ENCODE data around the gene ANTXR1.
"Not testable (repeated sequence)": the region's sequence is repeated elsewhere in the genome, so short reads cannot be mapped to it uniquely, and the experiment has no call there.

The ANTXR1 gene

DNA sequence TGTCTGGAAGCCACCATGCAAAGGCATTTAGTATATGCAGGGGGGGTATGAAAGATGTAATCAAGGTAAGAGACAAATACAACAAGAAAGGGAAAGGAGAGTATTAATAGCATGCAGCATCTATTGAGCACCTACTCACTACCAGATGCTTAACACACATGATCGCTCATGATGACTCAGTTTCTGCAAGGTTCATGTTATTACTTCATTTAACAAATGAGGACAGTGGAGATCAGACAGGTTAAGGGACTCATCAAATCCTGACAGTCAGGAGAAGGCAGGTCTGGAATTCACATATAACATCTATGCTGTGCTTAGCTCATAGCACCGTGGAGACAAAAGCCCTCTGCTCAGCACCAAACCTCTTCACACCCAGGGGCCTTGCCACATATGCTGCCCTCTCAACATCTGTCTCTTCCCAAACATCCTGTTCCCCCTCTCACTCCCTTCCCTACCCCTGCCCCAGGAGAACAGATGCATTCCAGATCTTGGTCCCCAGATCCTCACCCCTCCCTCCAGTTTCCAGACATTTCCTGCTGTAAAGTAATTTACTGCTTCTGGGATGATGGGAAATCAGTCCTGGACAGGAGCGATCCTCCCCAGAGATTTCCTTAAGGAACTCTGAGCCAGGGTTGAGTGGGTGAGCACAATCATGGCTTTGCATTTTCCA lies 155.3 kb downstream of the ANTXR1 start:
- DNase-seq: no peak

DNA sequence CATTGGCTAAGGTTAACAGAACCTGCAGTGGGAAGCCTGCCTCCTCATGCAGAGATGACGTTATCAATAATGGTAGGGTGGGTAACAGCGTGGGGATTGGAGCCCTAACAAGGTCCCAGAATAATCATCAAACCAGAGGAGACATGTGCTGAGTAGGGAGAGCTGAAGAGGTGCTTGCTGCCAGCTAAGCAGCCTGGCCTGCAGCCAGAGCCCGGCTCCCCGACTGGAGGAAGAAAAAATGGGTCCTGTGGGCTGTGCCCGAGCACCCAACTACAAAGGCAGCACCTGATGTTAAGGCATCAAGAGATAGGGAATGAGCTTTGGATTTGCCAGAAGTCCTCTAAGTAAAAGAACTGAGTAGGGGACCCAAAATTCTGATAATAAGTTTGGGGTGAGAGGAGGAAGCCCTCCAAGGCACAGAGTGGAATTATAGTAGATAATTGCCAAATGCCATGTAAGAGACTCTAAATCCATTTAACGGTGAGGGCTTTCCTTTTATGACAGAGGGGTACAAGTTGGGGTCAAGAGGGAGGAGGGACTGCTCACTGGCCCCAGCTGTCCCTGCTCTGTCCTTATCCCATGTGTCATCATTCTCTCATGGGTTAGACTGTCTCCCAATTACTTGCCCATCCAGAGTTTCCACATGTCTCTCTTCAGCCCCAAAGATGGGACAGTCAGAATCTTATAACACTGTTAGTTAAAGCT lies 156.1 kb downstream of the ANTXR1 start:
- DNase-seq: no peak

DNA sequence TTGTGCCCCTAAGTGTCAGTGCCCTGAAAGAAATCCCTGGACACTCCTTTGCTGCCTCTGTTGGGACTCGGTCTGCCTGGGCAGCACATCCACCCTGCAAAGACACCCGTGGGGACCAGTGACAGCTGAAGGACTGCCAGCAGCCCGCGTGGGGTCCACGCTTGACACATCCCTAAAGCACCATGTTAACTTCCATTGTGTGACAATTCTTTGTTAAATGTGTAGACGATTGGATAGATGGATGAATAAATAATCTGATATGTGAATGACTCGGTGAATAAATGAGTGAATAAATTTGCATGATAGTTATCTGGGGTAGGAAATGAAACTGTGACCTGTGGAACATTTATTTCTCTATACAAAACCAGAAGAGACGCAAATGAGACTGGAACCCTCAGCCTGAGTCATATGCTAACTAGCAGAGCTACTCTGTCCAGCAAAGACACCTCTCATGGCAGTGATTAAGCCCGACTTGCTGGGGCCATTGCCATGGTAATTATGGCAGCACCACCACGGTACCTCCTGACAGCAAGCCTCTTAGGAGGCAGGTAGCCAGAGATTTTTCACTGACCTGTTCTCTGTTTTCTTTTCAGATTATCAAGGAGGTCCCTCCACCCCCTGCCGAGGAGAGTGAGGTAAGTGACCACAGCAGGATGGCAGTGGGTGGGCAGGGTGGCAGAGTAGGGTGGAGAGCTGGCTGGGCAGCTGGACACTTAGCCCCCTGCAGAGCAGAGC lies 156.8 kb downstream of the ANTXR1 start:
- no peak for DNase-seq

GRCh38 chr2:69170661-69171060 lies 157.7 kb downstream of the ANTXR1 start:
- no peak for DNase-seq

DNA sequence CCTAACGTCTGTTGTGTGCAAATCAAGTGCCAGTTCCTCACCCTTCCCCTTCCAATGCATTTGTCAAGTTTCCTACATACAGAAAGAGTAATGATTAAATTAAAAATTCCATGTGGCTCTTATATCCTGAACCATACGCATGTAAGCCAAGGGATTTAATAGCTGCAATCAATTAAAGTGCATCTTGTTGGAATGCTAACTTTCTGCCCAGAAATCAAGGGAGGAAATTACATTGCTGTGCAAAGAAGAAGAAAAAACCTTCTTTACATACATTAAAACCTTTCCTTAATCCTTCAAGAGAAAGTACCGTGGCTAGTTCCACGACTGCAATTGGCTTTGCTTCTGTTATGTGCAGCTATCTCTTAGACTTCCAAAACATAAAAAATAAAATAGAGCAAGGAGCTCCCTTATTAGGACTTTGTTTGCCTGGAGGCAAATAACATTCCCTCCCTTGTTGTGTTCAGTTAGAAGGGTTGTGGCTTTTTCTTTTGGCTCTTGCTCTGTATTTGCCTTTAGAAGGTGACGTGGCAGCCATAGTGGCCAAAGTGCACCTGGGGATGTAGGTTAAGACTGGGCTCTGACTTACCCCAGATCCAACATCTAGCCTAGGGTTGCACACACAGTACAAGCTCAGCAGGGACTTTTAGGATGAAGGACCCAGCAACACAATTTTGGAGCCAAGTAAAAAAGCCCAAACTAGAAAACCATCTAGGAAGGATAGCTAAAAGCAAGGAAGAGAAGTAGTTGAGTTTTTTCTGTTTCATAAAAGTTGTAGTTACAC lies 158.3 kb downstream of the ANTXR1 start:
- no peak for DNase-seq

- no peak for DNase-seq
Observed at GRCh38 chr2:69171897-69172525, 159.0 kb downstream of the ANTXR1 start.

DNA sequence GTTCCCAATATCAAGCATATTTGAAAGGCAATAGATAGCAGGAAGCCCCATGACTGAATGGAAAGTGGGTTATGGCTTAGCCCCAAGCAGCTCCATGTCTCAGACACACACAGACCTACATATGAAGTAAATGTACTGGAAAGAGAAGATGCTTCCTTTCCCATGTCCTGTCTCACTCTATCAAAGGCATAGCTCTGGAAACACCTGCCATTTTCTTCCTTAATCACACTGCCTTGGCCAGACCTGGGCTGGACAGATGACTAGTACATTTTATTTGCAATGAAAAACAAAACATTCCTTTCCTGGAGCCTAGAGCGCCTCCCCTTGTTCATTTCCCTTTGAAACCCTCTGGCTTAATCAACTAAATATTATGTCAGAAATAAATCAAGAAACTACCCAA lies 160.7 kb downstream of the ANTXR1 start:
- DNase-seq: no peak

DNA sequence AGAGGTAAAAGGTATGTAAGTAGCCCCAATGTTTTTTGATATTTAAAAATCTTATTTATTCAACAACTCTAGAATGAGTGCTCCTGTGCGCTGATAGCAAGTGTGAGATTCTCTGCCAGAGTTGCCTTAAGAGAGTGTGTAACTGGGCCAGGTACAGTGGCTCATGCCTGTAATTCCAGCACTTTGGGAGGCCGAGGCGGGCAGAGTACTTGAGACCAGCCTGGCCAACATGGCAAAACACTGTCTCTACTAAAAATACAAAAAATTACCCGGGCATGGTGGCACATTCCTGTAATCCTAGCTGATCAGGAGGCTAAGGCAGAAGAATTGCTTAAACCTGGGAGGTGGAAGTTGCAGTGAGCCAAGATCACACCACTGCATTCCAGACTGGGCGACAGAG lies 161.2 kb downstream of the ANTXR1 start:
- DNase-seq: not testable (repeated sequence)

DNA sequence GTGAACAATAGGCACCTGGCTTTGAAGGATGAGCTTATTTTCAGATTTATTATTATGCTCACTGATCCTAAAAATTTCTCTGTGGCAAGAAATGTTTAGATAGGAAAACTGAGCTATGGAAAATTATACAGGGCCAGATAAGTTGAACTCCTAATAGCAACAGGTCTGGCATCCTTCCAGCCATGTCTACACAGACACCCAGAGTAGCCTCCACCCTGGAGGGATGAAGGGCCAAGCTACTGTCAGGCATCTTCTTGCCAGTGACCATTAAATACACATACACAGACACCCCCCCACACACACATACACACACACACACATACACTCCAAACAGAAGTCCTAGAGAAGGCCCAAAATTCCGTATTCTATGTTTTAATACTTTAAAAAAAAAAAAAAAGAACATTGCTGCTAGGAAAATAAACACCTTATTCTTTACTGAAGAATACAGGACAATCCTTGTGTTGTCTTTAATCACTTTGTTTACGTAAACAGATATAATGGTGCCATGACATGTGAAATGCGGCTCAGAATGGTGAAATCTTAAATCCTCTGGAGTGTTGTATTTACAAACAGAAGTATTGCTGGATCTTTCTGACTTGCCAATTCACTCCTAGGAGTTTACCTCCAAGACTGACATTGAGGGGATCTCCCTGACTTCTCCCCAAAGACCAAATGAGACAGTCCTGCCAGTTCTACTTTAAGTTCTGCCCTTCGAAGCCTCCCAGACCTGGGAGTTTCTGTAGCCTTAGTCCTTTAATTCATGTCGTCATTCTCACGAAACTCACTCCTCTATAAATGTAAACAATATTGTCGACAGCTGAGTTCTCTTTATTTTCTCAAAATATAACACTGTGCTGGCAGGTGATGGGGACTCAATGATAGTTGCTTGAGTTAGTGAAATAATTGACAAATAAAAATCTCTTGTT lies 163.1 kb downstream of the ANTXR1 start:
- DNase-seq: no peak

DNA sequence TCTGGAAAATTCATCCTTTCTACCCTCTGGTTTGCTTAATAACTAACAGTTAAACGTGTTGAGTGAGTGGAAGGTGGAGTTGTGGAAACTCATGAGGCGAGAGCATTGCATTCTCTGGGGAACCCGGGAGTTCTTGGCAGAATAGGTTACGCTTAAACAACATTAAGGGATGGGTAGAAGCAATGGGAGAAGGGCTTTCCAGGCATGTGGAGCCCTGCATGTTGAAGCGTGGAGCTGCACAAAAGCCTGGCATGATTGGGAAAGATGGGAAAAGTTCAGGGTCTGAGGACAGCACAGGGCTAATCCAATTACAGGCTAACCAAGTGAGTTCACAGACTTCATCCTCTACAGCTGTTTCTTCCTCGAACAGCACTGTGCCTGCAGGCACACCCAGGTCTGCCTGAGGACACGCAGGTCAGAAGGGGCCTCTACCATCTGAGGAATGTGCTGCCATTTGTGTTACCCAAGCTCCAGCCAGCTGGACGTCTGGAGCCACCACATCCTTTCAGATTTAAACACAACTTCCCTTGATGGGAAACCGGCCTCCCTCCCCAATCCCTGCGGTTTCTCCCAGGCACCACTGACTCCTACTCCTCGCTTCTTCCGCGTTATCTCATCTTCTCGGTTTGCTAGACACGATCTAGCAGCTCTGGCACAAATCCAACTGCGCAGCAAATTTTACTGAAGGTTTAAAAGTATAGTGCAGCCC lies 164.2 kb downstream of the ANTXR1 start:
- DNase-seq: no peak

GRCh38 chr2:69177785-69178636 lies 165.0 kb downstream of the ANTXR1 start:
- DNase-seq: no peak

GRCh38 chr2:69178756-69179155 lies 165.8 kb downstream of the ANTXR1 start:
- no peak for DNase-seq

GRCh38 chr2:69180227-69180626 lies 167.2 kb downstream of the ANTXR1 start:
- DNase-seq: no peak

GRCh38 chr2:69180974-69181373 lies 168.0 kb downstream of the ANTXR1 start:
- no peak for DNase-seq

DNA sequence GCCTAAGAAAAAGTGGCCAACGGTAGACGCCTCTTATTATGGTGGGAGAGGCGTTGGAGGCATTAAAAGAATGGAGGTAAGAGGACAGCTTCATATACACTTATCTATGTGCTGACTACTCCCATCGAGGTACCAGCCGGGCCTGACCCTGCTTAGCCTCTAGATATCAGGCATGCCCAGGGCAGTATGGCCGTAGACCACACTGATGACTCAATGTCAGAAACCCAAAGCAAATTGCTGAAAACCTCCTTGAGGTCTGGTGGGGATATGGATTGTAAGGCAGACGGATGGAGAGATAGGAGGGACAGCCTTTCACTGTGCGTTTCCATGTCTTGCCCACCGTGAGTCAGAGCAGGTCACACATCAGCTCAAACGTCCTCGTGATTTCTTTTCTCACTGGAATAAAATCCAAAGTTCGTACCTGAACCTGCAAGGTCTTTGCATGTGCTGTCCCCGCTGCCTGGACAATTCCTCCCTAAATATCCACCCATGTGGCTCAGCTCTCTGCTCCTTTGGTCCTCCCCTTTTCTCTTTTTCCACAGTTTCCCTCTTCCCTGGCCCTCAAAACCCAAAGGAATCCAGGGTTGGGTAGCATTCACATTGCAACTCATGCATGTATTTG lies 168.9 kb downstream of the ANTXR1 start:
- no peak for DNase-seq

DNA sequence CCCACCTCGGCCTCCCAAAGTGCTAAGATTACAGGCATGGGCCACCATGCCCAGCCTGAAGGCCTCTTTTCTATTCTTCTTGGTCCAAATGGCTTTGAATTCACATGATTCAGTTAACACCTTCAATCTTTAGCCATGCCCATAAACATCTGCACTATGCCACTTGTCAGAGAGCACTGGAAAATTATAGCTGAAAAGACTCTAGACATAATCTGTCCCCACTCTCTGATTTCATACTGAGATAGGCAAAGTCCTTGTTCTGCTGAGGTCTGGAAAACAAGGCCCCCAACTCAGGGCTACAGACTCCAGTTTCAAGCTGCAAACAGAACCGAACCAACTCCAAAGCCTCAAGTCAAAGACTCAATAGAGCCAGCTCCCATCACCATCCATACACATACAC lies 170.7 kb downstream of the ANTXR1 start:
- no peak for DNase-seq

DNA sequence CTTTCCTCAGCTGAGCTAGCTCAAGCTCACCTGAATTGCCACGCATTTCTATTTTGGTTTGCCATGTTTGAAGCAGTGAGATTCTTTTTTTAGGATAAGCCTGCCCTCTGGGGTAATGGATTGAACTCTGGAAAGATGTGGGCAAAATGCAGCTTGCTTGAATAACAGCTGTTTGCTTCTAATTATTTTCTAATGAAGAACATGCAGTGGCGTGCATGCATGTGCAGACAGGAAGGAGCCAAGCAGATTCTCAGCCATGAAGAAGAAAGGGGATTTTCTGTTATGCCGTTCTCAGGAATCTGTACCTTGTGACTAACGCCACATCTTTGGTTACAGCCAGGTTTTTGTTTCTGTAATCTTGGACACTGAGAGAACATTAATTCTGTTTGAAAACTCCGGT lies 171.2 kb downstream of the ANTXR1 start:
- no peak for DNase-seq

GRCh38 chr2:69185807-69186206 lies 172.8 kb downstream of the ANTXR1 start:
- DNase-seq: no peak

DNA sequence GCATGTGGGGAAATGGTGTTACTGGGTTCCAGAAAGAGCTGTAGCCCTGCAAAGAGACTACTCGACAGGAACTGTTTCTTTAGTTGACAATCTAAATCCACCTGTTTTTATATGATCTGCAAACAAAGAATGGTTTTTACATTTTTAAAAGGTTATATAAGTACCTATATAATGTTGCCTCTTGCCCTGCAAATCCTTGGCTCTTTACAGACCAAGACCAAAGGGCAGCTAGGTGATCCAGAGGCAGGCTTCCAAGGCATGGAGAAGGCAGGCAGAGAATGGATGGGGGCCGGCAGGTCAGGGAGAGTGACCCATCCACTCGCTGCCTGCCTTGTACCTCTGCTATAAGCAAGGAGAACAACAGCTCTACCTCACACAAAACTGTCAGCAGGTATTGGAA lies 173.6 kb downstream of the ANTXR1 start:
- no peak for DNase-seq

Measured in activated gamma-delta T cell (primary cell).